ENCODE data around the gene LCP1.
A peak's percentile ranks its signal among the peaks of the same experiment; 100 is the strongest.
"Not testable (repeated sequence)": the region's sequence is repeated elsewhere in the genome, so short reads cannot be mapped to it uniquely, and the experiment has no call there.

LCP1 gene, protein sequence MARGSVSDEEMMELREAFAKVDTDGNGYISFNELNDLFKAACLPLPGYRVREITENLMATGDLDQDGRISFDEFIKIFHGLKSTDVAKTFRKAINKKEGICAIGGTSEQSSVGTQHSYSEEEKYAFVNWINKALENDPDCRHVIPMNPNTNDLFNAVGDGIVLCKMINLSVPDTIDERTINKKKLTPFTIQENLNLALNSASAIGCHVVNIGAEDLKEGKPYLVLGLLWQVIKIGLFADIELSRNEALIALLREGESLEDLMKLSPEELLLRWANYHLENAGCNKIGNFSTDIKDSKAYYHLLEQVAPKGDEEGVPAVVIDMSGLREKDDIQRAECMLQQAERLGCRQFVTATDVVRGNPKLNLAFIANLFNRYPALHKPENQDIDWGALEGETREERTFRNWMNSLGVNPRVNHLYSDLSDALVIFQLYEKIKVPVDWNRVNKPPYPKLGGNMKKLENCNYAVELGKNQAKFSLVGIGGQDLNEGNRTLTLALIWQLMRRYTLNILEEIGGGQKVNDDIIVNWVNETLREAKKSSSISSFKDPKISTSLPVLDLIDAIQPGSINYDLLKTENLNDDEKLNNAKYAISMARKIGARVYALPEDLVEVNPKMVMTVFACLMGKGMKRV

DNA sequence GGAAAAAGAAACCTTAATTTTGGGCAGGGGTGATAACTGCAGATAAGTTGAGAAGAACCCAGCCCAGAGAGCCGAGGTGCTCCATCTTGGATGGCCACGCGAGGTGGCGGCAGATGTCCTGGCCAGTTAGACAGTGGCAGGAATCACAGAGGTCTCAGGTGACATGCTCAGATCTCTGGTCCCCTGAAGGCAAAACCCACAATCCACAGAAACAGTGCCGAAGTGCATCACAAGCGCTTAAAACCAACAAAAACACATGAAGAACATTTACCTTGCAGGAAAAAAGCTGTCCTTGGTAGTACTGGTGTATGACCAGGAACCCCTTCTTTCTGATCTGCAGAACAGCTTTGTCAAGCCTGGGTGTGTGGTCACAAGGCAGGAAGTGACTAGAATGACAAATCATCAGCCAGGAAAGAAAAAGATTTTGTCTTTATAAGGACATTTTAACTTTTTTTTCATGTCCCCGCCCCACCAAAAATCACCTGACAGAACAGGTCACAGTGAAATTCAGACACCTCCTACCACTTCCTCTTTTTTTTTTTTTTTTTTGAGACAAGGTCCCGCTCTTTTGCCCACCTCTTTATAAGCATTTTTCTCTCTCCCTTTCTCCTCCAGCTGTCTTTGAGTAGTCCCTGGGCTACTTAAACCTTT is at the start of gene LCP1:
Gene LCP1, minus strand, starts transcription at position 338 of the 651 bp plus-strand sequence. CDS start 22,515 bp downstream, outside the sequence.
- peak; percentile 96 for DNase-seq

DNA sequence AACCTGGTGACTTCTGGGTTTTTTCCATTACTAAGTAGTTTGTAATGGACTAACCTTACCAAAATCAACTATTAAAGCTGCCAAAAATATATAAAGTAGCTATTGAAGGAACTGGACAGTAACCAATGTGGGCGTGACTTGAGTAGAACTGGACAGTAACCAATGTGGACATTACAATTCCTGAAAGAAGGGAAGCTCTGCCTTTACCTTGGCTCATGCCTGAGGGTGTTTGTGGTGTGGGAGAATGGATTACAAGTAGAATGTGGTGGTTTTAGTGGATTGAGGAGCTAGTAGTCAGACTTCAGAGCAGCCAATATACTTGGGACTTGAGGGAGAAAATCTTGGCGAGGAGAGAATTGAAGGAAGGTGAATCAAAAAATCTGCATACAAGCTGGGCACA is 47.3 kb upstream of the LCP1 start:
- DNase-seq, result no peak

DNA sequence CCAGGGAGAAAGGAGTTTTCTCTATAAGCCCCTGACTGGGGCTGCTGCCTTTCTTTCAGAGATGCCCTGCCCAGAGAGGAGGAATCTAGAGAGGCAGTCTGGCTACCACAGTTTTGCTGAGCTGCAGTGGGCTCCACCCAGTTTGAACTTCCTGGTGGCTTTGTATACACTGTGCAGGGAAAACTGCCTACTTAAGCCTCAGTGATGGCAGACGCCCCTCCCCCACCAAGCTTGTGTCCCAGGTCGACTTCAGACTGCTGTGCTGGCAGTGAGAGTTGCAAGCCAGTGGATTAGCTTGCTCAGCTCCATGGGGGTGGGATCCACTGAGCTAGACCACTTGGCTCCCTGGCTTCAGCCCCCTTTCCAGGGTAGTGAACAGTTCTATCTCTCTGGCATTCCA is 38.3 kb upstream of the LCP1 start:
- DNase-seq, result not testable (repeated sequence)

DNA sequence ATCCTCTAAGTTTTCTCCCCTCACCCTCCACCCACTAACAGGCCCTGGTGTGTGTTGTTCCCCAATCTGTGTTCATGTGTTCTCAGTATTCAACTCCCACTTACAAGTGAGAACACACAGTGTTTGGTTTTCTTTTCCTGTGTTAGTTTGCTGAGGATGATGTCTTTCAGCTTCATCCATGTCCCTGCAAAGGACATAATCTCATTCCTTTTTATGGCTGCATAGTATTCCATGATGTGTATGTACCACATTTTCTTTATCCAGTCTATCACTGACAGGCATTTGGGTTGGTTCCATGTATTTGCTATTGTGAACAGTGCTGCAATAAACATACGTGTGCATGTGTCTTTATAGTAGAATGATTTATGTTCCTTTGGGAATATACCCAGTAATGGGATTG is 32.8 kb upstream of the LCP1 start:
- not testable (repeated sequence) for DNase-seq

DNA sequence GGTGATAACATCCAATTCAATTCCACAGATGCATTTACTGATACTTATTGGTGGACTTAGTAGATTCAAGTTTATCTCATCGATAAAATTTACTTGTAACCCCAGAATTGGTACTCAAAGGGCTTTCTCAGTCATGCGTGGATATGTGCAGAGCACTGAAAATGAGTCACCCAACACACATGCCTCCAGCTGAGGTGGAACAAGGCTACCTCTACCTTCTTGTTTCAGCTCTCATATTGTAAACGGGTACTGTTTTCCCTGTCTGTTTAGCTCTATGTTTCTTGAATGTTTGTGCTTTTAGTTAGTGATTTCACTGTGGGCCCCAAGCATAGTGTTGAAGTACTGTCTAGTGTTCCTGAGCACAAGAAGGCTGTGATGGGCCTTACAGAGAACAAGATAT is 31.3 kb upstream of the LCP1 start:
- no peak for DNase-seq

DNA sequence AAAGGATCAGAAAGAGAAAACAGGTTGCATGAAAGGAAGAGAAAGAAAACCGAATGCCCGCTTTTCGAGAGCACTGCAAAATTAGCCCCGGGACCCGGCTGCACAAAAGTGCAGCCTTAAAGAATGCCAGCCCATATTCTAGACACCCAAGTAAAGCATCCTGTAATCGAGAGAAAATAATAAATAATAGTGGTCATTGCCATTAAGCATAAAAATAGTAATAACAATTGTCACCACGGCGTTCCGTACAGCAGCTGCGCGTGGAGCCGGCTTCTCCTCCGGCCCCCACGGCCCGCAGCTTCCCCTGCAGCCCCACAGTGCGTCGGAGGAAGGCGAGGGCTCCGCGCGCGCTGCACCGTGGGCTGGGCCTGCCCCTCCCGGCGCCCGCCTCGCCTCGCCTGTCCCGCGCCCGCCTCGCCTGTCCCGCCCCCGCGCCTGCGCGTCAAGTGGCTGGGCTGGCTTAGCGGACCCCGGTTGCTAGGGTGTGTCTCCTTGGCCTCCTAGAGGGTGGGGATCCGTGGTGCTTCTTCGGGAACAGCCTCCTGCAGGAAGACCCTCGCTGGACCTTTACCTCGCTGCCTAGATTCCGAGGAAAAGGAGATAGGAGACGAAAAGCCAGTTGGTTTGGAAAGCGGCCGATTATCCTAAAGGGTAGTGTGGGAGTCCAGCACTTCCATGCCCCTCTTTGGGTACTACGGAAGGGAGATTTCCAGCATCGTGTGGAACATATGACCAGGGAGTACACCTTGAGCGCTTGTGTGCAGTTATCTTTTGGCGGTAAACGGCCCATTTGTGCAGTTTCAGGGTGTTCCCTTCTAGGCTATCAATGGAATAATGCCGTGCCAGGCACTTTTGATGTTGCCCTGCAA is 29.7 kb upstream of the LCP1 start, which contains the start of gene LRRC63:
Gene LRRC63, plus strand, starts transcription at position 446 of the 869 bp plus-strand sequence. CDS start 1,107 bp downstream, outside the sequence.
- peak; percentile 85 for DNase-seq

DNA sequence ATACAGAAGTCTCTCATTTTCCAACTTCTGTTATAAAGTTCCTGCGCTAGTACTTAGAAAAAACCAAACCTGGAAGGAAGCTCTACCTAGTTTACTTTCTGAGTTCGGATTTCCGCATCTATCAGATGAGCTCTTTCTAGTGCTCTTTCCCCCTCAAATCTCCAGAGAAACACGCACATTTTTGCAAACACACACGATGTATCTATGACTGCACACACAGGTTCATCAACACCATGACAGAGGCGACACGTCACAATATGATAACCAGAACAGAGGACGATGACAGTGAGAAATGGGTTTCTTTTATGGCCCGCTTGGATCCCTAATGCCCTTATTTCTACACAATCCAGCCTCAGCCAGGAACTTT is 29.1 kb upstream of the LCP1 start:
- DNase-seq, result peak; percentile 73

DNA sequence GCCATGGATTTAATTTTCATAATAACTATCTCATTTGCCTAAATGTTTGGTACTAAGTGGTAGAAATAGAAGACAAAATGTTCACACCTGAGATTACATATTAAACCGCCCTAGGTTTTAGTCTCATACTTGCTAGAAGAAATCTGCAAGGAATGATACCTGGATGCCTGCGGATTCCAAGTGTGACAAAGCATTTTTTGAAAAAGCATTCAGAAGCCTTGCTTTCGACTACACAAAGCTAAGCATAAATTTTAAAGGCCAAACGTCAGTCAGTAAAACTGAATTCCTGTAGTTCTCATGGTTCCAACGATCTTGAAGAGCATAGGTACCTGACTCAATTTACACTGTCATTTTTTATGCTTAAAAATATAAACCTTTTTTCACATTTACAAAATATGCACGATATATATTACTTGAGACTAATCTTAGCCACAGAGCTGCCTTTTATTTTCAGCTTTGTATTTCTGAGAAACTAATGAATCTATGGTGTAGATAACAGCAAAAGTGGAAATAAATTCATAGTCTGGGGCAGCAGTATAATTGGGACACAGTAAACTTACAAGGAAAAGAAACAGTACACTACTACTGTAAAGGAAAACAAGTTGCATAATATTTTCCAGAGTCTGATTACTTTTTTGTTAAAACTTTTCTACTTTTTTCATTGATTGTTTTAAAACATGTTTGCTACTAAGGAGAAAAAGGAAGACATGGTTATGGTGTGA is 28.5 kb upstream of the LCP1 start:
- DNase-seq, result no peak

DNA sequence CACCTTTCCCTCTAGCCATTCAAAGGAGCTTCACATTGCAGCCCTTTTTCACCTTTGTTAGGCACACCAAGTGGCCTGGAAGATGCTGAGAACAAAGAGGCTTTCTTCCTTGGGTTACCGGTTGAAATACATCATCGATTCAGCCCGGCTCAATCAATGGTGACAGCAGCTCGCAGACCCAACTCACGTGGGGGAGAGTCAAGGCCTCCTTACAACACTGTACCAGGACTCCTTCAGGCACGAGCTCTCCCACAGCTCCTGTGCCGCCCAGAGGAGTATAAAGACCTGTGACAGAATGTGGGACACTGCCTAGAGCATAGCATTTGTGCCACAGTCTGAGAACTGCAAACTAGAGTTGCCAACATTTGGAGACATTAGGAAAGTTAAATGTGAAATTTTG is 25.9 kb upstream of the LCP1 start:
- no peak for DNase-seq

DNA sequence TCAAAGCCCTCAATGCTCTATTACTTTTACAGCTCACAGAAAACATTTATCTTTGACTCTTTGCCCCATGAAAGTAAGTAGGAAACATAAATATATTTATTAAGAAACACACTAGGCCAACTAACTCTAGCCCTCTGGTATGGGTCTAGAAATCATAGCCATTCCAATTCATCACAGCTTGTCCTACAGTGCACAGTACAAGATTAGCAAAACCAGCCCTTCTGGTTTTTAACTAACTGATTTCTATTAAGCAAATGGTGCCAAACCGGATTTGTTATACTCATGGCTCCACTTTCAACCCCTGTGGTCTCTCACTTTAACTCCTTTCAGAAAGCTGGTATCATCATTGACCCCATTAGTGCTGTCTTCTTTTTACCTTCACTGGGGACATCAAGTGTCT is 24.2 kb upstream of the LCP1 start:
- DNase-seq, result no peak

DNA sequence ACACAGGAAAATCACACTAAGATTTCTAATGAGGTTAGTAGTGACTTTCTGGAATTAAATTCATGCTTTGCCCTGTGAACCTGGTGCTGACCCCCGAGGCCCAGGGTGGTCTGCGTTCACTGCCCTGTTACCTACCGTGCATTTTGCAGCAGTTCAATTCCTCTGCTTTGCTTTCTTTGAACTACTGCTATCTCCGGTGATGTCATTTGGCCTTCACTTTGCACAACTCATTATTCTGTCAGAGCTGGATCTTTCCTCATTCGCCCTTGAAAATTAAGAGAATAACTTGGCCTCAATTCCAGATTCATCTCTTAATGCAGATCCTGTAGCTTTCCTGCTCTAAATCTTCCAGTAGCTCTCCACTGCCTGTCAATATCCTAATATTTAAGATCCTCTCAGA is 21.0 kb upstream of the LCP1 start:
- no peak for DNase-seq

DNA sequence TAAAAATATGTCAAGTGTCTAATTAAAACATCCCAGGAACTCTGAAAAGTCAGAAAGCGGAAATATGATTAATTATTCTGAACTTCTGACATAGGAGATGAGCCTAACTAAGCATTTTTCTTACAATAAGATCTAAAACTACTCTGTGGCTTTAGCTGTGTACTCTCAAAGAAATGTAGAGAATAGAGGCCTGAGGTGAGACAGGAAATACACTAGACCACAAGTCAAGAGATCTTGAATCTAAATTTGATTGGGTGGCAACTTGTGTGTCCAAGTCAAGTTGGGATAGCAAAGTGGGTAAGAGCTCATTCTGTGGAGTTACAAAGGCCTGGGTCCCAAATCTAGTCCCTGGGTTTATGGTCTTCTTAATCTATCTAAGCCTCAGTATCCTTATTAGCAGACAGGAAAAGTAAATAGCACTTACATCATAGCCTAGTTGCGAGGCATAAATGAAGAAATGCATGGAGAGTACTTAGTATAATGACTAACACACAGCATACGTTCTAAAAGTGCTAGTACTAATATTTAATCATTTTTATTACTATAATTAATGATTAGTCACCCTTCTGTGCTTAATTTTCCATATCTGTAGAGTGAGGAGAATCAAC is 20.3 kb upstream of the LCP1 start:
- peak; percentile 60 for DNase-seq

DNA sequence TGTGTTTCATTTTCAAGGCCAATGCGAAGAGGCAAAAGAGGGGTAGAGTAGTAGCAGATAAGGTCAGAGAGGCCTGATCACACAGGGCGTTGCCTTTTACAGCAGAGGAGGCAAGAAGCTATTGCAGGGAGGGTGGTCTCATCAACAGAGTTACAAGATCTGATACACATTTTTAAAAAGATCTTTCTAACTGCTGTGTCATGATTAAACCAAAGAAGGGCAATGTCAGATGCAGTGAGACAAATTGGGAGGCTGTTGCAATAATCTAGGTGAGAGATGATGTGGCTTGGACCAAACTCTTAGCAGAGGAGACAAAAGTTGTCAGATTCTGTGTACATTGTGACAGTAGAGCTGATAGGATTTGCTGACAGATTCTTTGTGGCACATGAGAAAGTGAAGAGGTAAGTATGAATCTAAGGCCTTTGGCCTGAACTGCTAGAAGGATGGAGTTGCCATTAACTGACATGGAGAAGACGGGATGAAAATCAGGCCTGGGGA is 16.8 kb upstream of the LCP1 start:
- no peak for DNase-seq

DNA sequence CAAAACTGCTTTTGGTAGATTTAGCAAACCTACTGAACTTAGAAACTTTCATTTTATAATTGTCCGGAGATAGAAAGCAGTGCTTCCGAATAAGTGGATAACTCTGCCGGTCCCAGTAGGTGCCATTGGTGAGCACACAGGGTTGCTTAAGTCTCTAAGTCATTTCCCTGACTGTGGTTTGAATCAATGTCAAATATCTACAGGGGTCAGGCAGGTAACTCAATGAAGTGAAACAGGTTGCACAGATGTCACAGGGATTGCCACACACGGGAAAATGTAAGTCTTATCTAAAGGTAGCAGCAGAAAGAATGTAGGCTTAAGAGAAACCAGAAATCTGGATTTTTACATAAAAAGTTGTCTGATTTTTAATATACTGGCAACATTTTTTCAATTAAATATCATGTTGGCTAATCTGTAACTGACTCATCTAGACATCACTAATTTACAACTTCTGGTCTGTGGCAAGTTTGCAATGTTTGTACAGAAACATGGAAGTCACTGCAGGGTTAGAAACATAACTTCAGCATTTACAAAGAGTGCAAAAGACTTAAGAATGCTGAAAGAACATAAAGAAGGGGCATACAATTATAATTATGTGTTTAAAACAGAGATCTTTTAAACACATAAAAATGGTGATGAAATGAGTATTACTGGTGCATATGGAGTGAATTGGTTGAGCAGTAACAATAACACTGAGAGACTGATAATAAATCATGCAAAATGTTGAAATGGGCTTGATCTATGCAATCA is 15.5 kb upstream of the LCP1 start:
- DNase-seq, result no peak

DNA sequence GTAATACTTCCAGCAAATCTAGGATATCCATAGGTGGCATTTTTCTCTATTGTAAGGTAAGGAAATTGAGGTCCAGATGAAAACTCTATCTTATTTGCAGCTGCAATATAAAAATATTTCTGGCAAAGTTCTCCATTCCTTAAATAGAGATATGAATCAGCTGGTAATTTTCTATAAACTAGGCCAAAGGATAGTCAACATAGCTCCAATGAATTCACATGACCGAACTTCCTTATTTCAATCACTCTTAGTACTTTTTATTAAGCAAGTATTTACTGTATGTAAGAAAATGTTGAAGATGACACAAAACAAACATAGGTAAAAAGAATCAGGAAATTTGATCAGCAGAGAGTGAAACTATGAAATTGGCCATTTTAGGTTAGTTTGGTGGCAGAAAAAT is 13.0 kb upstream of the LCP1 start:
- no peak for DNase-seq

DNA sequence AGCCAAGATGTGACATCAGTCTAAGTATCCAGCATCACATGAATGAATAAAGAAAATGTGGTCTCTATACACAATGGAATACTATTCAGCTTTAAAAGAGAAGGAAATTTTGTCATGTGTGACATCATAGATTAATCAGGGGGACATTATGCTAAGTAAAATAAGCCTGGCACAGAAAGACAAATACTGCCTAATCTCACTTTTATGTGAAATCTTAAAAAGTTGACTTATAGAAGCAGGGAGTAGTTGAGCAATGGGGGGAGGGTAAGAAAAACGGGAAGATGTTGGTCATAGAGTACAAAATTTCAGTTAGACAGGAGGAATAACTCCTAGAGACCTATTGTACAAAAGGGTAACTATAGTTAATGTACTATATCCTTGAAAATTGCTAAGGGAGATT is 10.4 kb upstream of the LCP1 start:
- no peak for DNase-seq

DNA sequence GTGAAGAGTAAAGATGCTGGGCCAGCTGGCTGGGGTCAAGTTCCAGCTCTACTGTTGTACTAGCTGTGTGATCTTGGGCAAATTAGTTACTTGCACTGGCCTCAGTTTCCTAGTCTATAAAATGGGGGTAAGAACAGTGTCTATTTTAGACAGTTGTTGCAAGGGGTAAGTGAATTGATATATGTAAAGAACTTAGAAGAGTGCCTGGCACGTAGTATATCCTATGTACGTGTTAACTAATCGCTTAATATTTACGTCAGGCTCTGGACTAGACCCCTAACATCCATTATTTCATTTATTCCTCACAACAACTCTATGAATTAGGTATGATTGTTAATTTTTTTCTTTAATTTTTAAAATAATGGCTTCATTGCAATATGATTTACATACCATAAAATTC is 3.7 kb upstream of the LCP1 start:
- DNase-seq, result no peak

DNA sequence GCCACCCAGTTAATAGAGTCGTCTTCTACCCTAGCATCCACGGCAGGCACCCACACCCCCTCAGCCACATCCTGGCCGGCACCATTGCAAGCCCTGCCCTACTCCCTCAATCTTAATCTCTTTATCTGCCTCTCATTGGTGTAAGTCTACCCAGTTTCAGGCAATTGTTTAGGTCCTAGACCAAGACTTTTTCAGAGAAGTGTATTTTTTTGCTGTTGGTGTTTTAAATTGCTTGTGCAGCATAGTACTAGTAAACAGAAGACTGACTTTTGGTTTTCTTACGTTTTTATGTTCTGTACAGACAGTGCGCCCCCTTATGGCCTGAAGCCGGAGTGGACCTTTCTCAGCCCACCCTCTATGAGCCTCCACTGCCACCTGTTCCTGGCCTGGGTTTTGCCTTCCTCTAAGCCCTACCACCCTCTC is 2.3 kb upstream of the LCP1 start:
- DNase-seq, result peak; percentile 82

DNA sequence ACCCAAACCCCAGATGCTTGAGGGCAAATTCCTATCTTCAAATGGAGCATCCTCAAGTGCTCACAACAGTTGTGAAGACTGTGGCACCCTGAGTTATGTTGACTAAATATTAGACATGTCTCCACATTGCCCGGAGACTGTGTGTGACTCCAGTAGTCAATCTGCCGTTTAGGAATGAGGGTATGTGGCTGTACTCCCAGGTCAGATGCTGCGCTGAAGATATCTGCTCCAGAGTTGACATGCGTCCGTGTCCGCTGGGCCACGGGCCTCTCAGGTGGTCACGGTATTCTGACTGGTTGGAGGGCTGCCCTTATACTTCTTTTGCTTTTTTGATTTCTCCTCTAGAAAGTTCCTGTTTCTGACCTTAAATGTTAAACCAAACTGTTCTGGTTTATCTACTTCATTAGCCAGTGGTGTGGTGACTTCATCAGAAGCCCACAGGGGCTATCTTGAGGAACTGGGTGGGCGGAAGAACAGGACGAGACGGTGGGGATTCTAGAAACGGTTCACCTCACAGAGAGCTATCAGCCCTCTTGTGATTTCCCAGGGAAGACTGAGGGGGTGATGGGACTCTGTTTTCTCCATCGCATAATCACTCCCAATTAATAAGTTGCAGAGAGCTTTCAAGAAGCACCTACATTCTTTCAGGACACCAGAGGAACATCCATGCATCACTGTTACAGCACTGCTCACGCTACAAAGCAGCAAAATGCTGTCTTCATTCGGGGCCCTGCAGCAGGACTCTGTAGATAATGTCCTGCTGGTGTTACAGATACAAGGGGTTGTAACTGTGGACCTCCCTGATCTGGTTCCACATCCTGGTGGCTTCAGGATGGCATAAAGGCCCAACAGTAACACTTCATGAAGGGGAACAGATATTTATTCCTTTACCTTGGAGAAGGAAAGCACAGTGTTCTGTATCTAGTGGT is 1.3 kb upstream of the LCP1 start:
- DNase-seq, result no peak

DNA sequence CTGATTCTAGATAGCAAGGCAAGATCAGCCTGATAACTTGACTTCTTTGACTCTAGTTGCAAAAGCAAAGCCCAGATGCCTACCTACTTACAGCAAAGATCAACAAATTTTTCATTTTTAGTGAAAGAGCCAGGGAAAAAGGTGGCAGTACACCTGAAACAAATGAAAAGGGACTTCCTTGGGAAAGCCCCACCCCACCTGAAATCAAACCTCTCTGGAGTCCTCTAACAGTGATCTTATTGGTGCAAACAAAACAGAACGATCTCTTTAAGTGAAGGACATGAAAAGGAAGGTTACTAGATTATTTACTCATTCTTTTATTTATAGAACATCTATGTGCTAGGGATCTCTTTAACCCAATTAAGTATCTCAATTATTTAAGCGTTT is 507 bp upstream of the LCP1 start:
- DNase-seq, result no peak
